Muscle layer of colon (tissue), 2 donors: Measurements from ENCODE around the gene WRAP73.
"Not testable (repeated sequence)": the region's sequence is repeated elsewhere in the genome, so short reads cannot be mapped to it uniquely, and the experiment has no call there.

Experiments
- H3K27ac ChIP-seq: one replicate; pipeline ENCODE4 v1.7.0; 2013; ENCODE audit warnings: low read depth, mild to moderate bottlenecking, low read length, moderate library complexity
- H3K27me3 ChIP-seq, 2 donors: one replicate each; pipeline ENCODE4 v1.7.0; 2013; ENCODE audit warnings: low read length in 2 of 2, mild to moderate bottlenecking in 2 of 2; ENCODE audit not compliant: insufficient read depth in 2 of 2, control insufficient read depth in 1 of 2
- H3K36me3 ChIP-seq: one replicate; pipeline ENCODE4 v1.7.0; 2013; ENCODE audit warnings: mild to moderate bottlenecking, low read length; ENCODE audit not compliant: insufficient read depth
- H3K4me1 ChIP-seq: one replicate; pipeline ENCODE4 v1.7.0; 2013; ENCODE audit warnings: mild to moderate bottlenecking, low read length; ENCODE audit not compliant: insufficient read depth
- H3K4me3 ChIP-seq, 2 donors: one replicate each; pipeline ENCODE4 v1.7.0; 2013; ENCODE audit warnings: low read length in 2 of 2, low read depth in 1 of 2, mild to moderate bottlenecking in 1 of 2, moderate library complexity in 1 of 2
- H3K9ac ChIP-seq: one replicate; pipeline ENCODE4 v1.7.0; 2013; ENCODE audit warnings: low read length
- H3K9me3 ChIP-seq: one replicate; pipeline ENCODE4 v1.7.0; 2013; ENCODE audit warnings: mild to moderate bottlenecking, low read length
- donor health status: abdominal sarcoma.
- donor health status: Adenocarcinoma of cecum.

Gene WRAP73

GRCh38 chr1:3630161-3630611, 19.7 kb downstream of the WRAP73 start:
- Histone ChIP-seq H3K36me3 (peaks cover 69% of the 10 kb centered on the region), H3K27me3 (no peaks in the 10 kb centered on the region), H3K9ac (no peak overlapping the region), H3K4me3 (no peak overlapping the region), H3K4me1 (peaks cover 8% of the 10 kb centered on the region), H3K9me3 (no peaks in the 10 kb centered on the region), H3K27ac (no peak overlapping the region)

- H3K4me3 ChIP-seq = no peak overlapping the region
- no peak overlapping the region for H3K27ac ChIP-seq
- H3K9ac ChIP-seq = no peak overlapping the region
- peaks cover 63% of the 10 kb centered on the region for H3K36me3 ChIP-seq
- H3K27me3 ChIP-seq = no peaks in the 10 kb centered on the region
- H3K9me3 ChIP-seq = no peaks in the 10 kb centered on the region
- H3K4me1 ChIP-seq = peaks cover 8% of the 10 kb centered on the region
Measured at GRCh38 chr1:3629561-3630160, 20.2 kb downstream of the WRAP73 start.

DNA sequence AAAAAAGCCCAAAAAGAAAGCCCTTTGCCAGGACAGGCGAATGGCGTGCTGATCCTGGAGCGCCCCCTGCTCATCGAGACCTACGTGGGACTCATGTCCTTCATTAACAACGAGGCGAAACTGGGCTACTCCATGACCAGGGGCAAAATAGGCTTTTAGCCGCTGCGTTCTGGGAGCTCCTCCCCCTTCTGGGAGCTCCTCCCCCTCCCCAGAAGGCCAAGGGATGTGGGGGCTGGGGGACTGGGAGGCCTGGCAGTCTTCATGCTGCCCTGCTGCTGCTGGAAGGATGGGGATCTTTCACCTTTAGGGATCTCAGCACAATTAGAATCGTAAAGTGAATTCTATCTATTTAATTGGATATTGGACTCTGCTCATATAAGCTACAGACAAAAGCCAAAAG, 21.5 kb downstream of the WRAP73 start:
- H3K36me3 ChIP-seq = peaks cover 53% of the 10 kb centered on the region
- no peak overlapping the region for H3K4me3 ChIP-seq
- H3K27me3 ChIP-seq = no peaks in the 10 kb centered on the region
- H3K4me1 ChIP-seq = peaks cover 13% of the 10 kb centered on the region
- H3K27ac ChIP-seq = no peak overlapping the region
- no peak overlapping the region for H3K9ac ChIP-seq
- H3K9me3 ChIP-seq = no peaks in the 10 kb centered on the region

DNA sequence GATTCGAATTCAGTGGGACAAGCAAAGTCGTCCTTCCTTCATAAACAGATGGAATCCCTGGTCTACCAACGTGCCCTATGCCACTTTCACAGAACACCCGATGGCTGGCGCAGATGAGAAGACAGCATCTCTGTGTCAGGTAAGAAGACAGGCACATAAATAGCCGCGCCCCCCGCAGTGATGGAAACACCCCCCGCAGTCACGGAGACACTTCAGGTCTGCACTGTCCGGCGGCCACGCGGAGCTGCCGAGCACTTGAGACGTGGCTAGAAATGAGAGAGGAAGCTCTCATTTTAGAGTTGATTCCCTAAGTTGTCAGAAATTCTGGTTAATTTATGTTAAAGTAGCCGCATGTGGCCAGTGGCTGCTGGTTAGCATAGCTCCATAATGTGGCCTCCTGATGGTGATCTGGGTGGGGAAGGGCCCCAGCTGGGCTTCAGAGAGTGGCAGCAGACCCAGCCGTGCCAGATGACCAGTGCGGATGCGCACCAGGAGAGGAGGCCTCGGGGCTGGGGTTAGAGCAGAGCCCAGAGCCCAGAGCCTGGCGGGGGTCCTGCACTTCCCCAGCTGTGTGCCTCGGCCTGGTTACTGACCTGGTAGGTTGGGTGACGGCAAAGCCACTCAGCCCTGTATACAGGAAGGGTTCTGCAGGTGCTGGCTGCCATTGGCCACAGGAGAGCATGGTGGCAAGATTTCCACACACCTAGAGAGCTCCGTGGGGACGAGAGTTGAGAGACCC, 22.2 kb downstream of the WRAP73 start:
- Histone ChIP-seq H3K9ac (no peak overlapping the region), H3K27ac (no peak overlapping the region), H3K4me3 (no peak overlapping the region), H3K9me3 (no peaks in the 10 kb centered on the region), H3K36me3 (peaks cover 46% of the 10 kb centered on the region), H3K27me3 (no peaks in the 10 kb centered on the region), H3K4me1 (peaks cover 20% of the 10 kb centered on the region)

DNA sequence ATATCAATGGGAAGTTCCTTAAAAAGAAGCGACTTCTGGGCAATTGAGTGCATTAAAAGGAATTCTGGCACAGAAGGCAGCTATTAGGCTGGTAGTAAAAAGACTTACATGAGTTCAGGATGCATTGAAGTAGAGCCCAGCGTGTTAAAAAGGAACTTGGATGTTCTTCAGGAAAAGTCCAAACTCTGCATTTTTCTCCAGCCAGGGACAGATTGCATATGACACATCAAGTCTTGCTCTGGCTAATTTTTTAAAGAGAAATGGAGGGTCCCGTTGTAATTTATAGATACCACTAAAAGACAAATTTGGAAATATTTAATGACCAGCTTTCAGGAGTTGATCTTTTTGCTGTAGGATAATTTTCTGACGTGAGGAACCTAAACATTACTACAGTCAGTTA, 23.9 kb downstream of the WRAP73 start:
- Histone ChIP-seq H3K36me3 (peaks cover 34% of the 10 kb centered on the region), H3K9me3 (no peaks in the 10 kb centered on the region), H3K27me3 (no peaks in the 10 kb centered on the region), H3K4me1 (peaks cover 20% of the 10 kb centered on the region), H3K4me3 (peak overlapping the region in 1 of 2 donors; percentile 76), H3K27ac (peak overlapping the region; percentile 37), H3K9ac (peak overlapping the region; percentile 18)

DNA sequence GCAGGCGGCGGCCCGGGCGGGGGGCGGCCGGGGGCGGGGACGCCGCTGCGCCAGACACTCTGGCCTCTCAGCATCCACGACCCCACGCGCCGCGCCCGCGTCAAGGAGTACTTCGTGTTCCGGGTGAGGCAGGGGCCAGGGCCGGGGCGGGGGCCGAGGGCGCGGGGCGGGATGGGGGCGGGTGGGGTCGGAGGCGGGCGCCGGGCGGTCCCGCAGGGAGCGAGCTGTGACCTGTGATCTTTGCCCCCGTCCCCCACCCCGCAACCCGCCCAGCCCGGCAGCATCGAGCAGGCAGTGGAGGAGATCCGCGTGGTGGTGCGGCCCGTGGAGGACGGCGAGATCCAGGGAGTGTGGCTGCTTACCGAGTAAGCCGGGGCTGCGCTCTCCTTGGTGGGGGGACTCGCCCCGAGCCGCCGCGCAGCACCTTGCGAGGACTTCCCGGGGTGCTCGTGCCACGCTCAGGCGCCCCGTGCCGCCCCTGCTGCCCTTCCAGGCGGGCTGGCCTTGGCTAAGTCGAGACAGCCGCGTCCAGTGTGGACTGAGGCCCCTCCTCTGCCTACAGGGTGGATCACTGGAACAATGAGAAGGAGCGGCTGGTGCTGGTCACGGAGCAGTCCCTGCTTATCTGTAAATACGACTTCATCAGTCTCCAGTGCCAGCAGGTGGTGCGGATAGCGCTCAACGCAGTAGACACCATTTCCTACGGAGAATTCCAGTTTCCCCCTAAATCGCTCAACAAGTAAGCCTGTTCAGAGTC, 24.6 kb downstream of the WRAP73 start:
- H3K4me1 ChIP-seq = peaks cover 23% of the 10 kb centered on the region
- peak overlapping the region; percentile 37 for H3K27ac ChIP-seq
- H3K36me3 ChIP-seq = peaks cover 32% of the 10 kb centered on the region
- no peaks in the 10 kb centered on the region for H3K9me3 ChIP-seq
- peak overlapping the region; percentile 18 for H3K9ac ChIP-seq
- peak overlapping the region; percentile 53 to 76 for H3K4me3 ChIP-seq
- H3K27me3 ChIP-seq = no peaks in the 10 kb centered on the region

DNA sequence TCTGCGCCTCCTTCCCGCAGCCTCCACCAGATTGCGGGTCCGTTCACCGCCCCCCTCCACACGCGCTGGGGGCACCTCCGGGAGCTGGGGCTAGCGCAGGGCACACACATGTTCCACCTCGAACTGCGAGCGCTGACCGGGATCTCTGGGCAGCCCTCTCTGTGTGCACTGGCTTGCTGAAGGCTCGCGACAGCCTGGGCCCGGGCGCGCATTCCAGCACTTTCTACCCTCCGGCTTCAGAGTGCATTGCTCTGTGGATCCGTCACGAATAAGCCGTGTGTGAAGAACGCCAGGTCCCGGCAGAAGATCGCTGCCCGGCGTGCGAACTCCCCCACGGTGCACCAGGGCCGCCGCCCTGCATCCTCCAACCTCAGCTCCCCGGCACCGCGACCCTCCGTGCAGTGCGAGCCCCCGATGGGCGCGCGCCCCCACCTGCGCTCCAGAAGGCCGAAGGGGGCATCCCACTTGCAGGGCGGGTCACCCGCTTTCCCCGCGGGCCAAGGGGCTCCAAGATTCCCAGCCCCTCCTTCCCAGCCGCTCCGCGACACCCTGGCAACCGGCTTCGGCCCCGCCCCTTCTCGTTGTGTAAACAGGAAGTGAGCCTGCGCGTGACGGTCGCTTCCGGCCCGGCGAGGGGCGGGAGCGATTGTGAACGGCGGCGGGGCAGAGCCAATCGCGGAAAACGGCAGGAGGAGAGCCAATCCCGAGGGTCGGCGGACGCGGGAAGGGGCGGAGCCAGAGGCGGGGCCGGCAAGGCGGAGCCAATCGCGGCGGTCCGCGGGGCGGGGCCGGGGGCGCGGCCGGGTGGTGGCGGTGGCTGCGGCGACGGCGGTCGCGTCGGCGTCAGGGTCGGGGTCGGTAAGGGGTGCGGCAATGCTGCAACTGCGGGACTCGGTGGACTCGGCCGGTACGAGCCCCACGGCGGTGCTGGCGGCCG, 25.4 kb downstream of the WRAP73 start, which contains the start of gene TPRG1L:
Gene TPRG1L (plus strand): TSS at position 816 of the 937 bp plus-strand sequence. CDS start 58 bp downstream, at position 874.
- H3K27me3 ChIP-seq = no peaks in the 10 kb centered on the region
- no peaks in the 10 kb centered on the region for H3K9me3 ChIP-seq
- peaks cover 23% of the 10 kb centered on the region for H3K4me1 ChIP-seq
- H3K9ac ChIP-seq = peak within 1 kb of the TSS; percentile 71
- peak within 1 kb of the TSS; percentile 74 for H3K27ac ChIP-seq
- peak within 1 kb of the TSS; percentile 76 to 94 for H3K4me3 ChIP-seq
- peaks cover 24% of the 10 kb centered on the region for H3K36me3 ChIP-seq

DNA sequence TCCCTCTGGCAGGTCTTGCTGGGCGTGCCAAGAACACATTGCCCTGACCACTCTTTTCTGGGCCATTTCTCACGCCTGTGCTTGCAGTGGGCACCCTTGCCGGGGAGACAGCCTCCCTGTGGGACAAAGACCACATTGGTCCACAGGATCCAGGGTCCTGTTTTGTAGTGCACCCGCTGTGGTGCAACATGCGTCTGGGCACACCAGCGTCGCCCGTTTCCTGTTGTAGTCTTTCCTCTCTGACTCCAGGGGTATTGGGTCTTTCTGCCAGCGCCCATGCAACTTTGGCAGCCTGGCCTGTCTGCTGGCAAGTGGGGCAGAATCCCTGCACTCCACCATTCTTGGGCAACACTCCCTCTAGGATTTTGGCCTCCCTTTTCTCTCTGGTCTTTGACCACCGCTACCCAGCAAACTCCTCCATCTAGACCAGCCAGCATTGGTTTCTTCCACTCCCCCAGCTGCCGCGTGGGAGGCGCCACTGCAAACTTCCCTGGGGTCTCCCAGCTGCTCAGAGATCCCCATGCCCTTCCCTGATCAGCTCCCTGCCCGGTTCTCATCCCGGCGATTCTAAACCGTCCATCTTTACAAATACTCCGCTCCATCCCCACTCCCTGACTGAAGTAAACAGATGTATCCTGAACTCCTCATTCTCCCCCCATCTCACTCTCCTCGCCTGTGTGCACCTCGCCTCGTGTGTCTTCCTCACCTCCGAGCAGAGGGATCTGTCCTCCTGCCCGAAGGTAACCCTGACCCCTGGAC, 26.3 kb downstream of the WRAP73 start:
- Histone ChIP-seq H3K36me3 (peaks cover 15% of the 10 kb centered on the region), H3K4me1 (peaks cover 28% of the 10 kb centered on the region), H3K9me3 (no peaks in the 10 kb centered on the region), H3K27me3 (no peaks in the 10 kb centered on the region), H3K9ac (peak overlapping the region; percentile 71), H3K4me3 (peak overlapping the region; percentile 76 to 94), H3K27ac (peak overlapping the region; percentile 74)

GRCh38 chr1:3622102-3622501, 27.8 kb downstream of the WRAP73 start:
- not testable (repeated sequence) for H3K27me3 ChIP-seq, H3K27ac ChIP-seq, H3K36me3 ChIP-seq, H3K9ac ChIP-seq, H3K4me3 ChIP-seq, H3K9me3 ChIP-seq
- peaks cover 28% of the 10 kb centered on the region for H3K4me1 ChIP-seq

DNA sequence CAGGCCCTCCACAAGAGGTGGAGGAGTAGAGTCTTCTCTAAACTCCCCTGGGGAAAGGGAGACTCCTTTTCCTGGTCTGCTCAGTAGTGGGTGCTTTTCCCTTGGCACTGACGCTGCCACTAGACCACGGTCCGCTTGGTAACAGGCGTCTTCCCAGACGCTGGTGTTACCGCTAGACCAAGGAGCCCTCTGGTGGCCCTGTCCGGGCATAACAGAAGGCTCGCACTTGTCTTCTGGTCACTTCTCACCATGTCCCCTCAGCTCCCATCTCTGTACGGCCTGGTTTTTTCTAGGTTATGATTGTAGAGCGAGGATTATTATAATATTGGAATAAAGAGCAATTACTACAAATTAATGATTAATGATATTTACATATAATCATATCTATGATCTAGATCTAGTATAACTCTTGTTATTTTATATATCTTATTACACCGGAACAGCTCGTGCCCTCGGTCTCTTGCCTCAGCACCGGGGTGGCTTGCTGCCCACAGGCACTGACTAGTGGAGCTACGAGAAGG, 28.7 kb downstream of the WRAP73 start:
- H3K9me3 ChIP-seq, H3K9ac ChIP-seq, H3K4me3 ChIP-seq, H3K27me3 ChIP-seq, H3K27ac ChIP-seq, H3K36me3 ChIP-seq: not testable (repeated sequence)
- peaks cover 28% of the 10 kb centered on the region for H3K4me1 ChIP-seq
